GM10248 (cell line): ENCODE results near the gene PRKG1.

Source experiments
- CTCF ChIA-PET: fragments of 300-600 bp; sonication (Branson Sonifier 250); formaldehyde crosslinking; extraction: SDS; loops from one replicate; lab custom pipeline; 2021; ENCODE audit warnings: antibody characterized with exemption; lab: Yijun Ruan, JAX
- POLR2A ChIA-PET: fragments of 350-650 bp; sonication (Branson Sonifier 250); formaldehyde crosslinking; extraction: SDS; loops from one replicate; lab custom pipeline; 2020; ENCODE audit warnings: antibody characterized with exemption; lab: Yijun Ruan, JAX
- DNase-seq: peaks from one replicate; pipeline ENCODE4 v3.0.0; 2012; ENCODE audit errors: extremely low spot score
- CTCF ChIP-seq: IDR thresholded peaks from 2 replicates; pipeline ENCODE4 v1.5.1; 2012; ENCODE audit warnings: mild to moderate bottlenecking, low read depth; ENCODE audit errors: extremely low read depth, missing control alignments, control extremely low read depth

Gene PRKG1

GRCh38 chr10:51416494-51416893, 342.2 kb downstream of the PRKG1 start:
- POLR2A ChIA-PET = no interaction called here
- TF ChIP-seq CTCF = no peak
- CTCF ChIA-PET = no interaction called here
- no peak for DNase-seq

GRCh38 chr10:51419196-51420093, 345.2 kb downstream of the PRKG1 start:
- POLR2A ChIA-PET = no interaction called here
- no peak for DNase-seq
- TF ChIP-seq CTCF = no peak
- CTCF ChIA-PET = interaction anchor here (0.7 to 2.9 kb wide), 4 partner anchors 9 to 30 kb away, joined by 3 to 11 read pairs (median 4); no protein-coding TSS in a partner anchor

- no peak for DNase-seq
- POLR2A ChIA-PET = no interaction called here
- no peak for TF ChIP-seq CTCF
- CTCF ChIA-PET = interaction anchor here (0.8 to 1.5 kb wide), 9 partner anchors 10 to 52 kb away, joined by 3 to 5 read pairs (median 3); no protein-coding TSS in a partner anchor
These were observed 347.6 kb downstream of the PRKG1 start for GRCh38 chr10:51421853-51422252.

GRCh38 chr10:51422311-51423120, 348.2 kb downstream of the PRKG1 start:
- CTCF ChIA-PET = interaction anchor here (0.8 to 1.5 kb wide), 9 partner anchors 9 to 53 kb away, joined by 3 to 5 read pairs (median 3); no protein-coding TSS in a partner anchor
- peak; percentile 34 for DNase-seq

GRCh38 chr10:51423121-51423452, 348.8 kb downstream of the PRKG1 start:
- CTCF ChIA-PET = interaction anchor here (1.4 to 1.5 kb wide), 2 partner anchors 12 to 39 kb away, joined by 3 read pairs; no protein-coding TSS in a partner anchor

More at GRCh38 chr10:51422311-51423120, 348.2 kb downstream of the PRKG1 start:
- POLR2A ChIA-PET = no interaction called here
- peak; percentile 68 for TF ChIP-seq CTCF

More at GRCh38 chr10:51423121-51423452, 348.8 kb downstream of the PRKG1 start:
- no peak for DNase-seq
- POLR2A ChIA-PET = no interaction called here
- no peak for TF ChIP-seq CTCF
